Left lung (tissue), 10 donors: ENCODE measurements around the gene MIEN1. TPM values are rescaled to one million over a fixed set of nuclear protein-coding genes. Genes with fewer than 3 reads are reported as not detected.
A peak's percentile ranks its signal among the peaks of the same experiment; 100 is the strongest.

ENCODE experiments used
- ATAC-seq: fragments of 200-7000 bp; cut with Tn5 transposase; one replicate; pipeline ENCODE4 v1.9.1; 2020; ENCODE audit warnings: moderate library complexity
- DNase-seq, 4 donors: peaks; one replicate each; pipeline ENCODE4 v3.0.0-alpha.2; 2013 to 2020
- H3K27ac ChIP-seq, 2 donors: fragments of 200-600 bp; sonication (generic) in 1 of 2; one replicate each; pipeline versions ENCODE4 v1.5.0 to v1.8.0; 2020 to 2021
- H3K27me3 ChIP-seq, 2 donors: fragments of 200-600 bp; sonication (generic) in 1 of 2; one replicate each; pipeline versions ENCODE4 v1.5.0 to v1.8.0; 2020 to 2021
- H3K36me3 ChIP-seq, 2 donors: fragments of 200-600 bp; sonication (generic) in 1 of 2; one replicate each; pipeline versions ENCODE4 v1.5.0 to v1.8.0; 2020 to 2021
- H3K4me1 ChIP-seq, 2 donors: fragments of 200-600 bp; one replicate each; pipeline ENCODE4 v1.8.0; 2021
- H3K4me3 ChIP-seq, 2 donors: fragments of 200-600 bp; sonication (generic) in 1 of 2; one replicate each; pipeline versions ENCODE4 v1.5.0 to v1.8.0; 2020 to 2021; ENCODE audit warnings: mild to moderate bottlenecking in 1 of 2
- H3K9me3 ChIP-seq, 2 donors: fragments of 200-600 bp; sonication (generic) in 1 of 2; one replicate each; pipeline versions ENCODE4 v1.5.0 to v1.8.0; 2020 to 2021
- intact Hi-C, 2 donors: fragments of 100-400 bp; cut with DNase I; formaldehyde crosslinking; loops; one replicate each; pipeline versions ENCODE4 v1.11.2 to v1.14.2; 2022
- microRNA-seq, 2 donors: library from miRNA; unstranded; fragments of <30 nt; microRNA quantifications; one replicate each; pipeline ENCODE4, GENCODE V29; 2019
- polyA plus RNA-seq, 6 donors: library from polyadenylated mRNA; unstranded; fragments of 120-200 nt; gene quantifications; one replicate each; pipeline ENCODE4 v1.2.1, GENCODE V29; 2013; ENCODE audit not compliant: insufficient read length in 6 of 6
- total RNA-seq, 2 donors: library from RNA; stranded (reverse); fragmentation: NEBNext Ultra II Directional; extraction: Animal tissue kit (Norgen Biotek cat#: 25700); gene quantifications; one replicate each; pipeline ENCODE4 v1.2.1, GENCODE V29; 2021
- TF ChIP-seq, protein P1 (sequence below), 2 donors: fragments of 200-600 bp; sonication (generic) in 1 of 2; IDR thresholded peaks; one replicate each; pipeline versions ENCODE4 v1.5.0 to v1.8.0; 2021; ENCODE audit warnings: antibody characterized with exemption in 2 of 2
- donor health status: DM: no; HTN: yes; CAD: no.
- donor health status: DM: no; HTN: no; CAD: no.

MIEN1 gene
- total and polyA plus RNA-seq, 8 donors, result 18.8 to 57.9 (median 25.5) TPM

DNA sequence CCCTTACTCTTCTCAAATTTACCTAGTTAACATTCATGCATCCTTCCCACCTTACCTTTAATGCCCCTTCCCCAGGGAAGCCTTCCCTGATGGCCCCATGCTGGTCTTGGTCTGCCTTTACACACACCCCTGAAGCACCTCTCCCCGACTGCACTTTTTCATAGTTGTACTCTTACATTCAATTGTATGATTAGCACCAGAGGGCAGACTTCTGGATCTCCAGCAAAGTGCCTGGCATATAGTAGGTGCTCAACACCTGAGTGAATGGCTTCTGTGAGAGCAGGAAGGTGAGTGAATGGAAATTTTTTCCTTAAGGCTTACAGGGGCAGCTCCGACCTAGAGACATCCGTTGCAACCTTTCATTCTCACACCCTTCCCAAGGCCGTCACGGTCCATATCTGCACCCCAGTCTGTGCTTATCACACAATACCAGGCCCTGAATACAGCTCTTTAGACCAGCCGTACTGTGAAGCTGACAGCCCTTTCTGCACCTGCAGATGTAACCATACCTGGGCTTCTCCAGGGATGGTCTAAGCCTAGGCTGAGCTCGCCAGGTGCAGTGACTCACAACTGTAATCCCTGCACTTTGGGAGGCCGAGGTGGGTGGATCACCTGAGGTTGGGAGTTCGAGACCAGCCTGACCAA lies 46.9 kb downstream of the MIEN1 start:
- TF ChIP-seq, protein P1, sequence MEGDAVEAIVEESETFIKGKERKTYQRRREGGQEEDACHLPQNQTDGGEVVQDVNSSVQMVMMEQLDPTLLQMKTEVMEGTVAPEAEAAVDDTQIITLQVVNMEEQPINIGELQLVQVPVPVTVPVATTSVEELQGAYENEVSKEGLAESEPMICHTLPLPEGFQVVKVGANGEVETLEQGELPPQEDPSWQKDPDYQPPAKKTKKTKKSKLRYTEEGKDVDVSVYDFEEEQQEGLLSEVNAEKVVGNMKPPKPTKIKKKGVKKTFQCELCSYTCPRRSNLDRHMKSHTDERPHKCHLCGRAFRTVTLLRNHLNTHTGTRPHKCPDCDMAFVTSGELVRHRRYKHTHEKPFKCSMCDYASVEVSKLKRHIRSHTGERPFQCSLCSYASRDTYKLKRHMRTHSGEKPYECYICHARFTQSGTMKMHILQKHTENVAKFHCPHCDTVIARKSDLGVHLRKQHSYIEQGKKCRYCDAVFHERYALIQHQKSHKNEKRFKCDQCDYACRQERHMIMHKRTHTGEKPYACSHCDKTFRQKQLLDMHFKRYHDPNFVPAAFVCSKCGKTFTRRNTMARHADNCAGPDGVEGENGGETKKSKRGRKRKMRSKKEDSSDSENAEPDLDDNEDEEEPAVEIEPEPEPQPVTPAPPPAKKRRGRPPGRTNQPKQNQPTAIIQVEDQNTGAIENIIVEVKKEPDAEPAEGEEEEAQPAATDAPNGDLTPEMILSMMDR (IDR thresholded peaks at IDR 0.05), result no peak
- Histone ChIP-seq H3K4me3 (no peak overlapping the region), H3K4me1 (peaks cover 7 to 9% of the 10 kb centered on the region in 2 donors), H3K36me3 (peaks cover 0 to 32% of the 10 kb centered on the region in 2 donors), H3K27ac (no peak overlapping the region), H3K9me3 (no peaks in the 10 kb centered on the region), H3K27me3 (no peaks in the 10 kb centered on the region)
- ATAC-seq (no peak), DNase-seq (no peak)
- intact Hi-C loops, result no loop called here

DNA sequence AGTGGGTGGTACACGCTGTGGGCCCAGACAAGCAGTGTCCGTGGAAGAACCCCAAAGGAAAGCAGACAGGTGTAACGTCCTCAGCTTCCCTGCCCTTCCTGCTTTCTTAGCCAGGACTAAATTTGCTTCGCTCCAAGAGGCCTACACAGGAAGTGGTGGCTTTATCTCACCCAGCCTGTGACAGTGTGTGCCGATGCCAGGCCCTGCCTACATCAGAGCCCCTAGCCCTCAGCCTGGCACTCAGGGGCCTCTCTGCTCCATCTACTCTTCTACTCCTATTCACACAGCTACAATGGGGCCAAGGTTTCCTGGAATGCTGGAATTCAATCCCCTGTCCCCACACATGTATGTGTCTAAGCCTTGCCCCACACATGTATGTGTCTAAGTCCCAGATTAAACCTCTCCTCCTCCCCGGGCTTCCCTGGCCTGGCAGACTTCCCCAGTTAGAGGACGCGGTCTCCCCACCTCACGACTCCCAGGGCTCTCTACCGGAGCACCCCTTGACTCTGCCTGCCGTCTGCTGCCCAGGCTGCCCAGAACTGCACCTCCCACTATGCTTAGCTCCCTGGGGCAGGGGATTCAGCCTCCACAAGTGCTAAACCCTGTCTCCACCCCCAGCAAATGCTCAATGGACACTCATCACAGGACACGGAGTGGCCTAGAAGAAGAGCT lies 50.7 kb downstream of the MIEN1 start:
- no peaks in the 10 kb centered on the region for H3K9me3 ChIP-seq
- H3K36me3 ChIP-seq, result peaks cover 0 to 29% of the 10 kb centered on the region in 2 donors
- H3K4me3 ChIP-seq, result no peak overlapping the region
- ATAC-seq (no peak), DNase-seq (peak in 1 of 4 donors; percentile 34)
- no peaks in the 10 kb centered on the region for H3K27me3 ChIP-seq
- H3K4me1 ChIP-seq, result peaks cover 19 to 22% of the 10 kb centered on the region in 2 donors
- H3K27ac ChIP-seq, result peak overlapping the region in 1 of 2 donors; percentile 13
- intact Hi-C loops, result no loop called here
- TF ChIP-seq, protein P1 (IDR thresholded peaks at IDR 0.05), result no peak

Small RNA genes lying within 50 kb of the gene (microRNA-seq; reads per million reads assigned to microRNA genes)
- 0.50 to 3.1 reads per million in 2 donors for gene MIR4728

Other genes starting within 250 kb of the MIEN1 start
- not detected for gene NEUROD2, start 122.6 kb downstream of the MIEN1 start, total RNA-seq
- gene NEUROD2, start 122.6 kb downstream of the MIEN1 start, polyA plus RNA-seq, result under 1 TPM; 0.03 to 0.11 (median 0.08) TPM
- 10 to 100 TPM; 10.6 to 29.7 TPM for gene PPP1R1B, start 103.6 kb downstream of the MIEN1 start, total RNA-seq
- gene PPP1R1B, start 103.6 kb downstream of the MIEN1 start, polyA plus RNA-seq, result 10 to 100 TPM; 48.0 to 66.4 (median 57.6) TPM
- gene STARD3, start 93.4 kb downstream of the MIEN1 start, total RNA-seq, result 10 to 100 TPM; 57.2 to 66.1 TPM
- 10 to 100 TPM; 42.1 to 61.5 (median 53.5) TPM for gene STARD3, start 93.4 kb downstream of the MIEN1 start, polyA plus RNA-seq
- 1 to 10 TPM; 2.0 to 2.6 TPM for gene TCAP, start 65.2 kb downstream of the MIEN1 start, total RNA-seq
- gene TCAP, start 65.2 kb downstream of the MIEN1 start, polyA plus RNA-seq, result 1 to 10 TPM; 1.3 to 2.4 (median 1.6) TPM
- gene PNMT, start 62.1 kb downstream of the MIEN1 start, total RNA-seq, result under 1 TPM; 0.38 to 0.58 TPM
- gene PNMT, start 62.1 kb downstream of the MIEN1 start, polyA plus RNA-seq, result 1 to 10 TPM; 1.6 to 2.4 (median 1.8) TPM
- gene PGAP3, start 42.5 kb downstream of the MIEN1 start, total RNA-seq, result 10 to 100 TPM; 17.2 to 32.9 TPM
- gene PGAP3, start 42.5 kb downstream of the MIEN1 start, polyA plus RNA-seq, result 10 to 100 TPM; 37.9 to 46.5 (median 41.1) TPM
- gene ERBB2, start 30.5 kb downstream of the MIEN1 start, total RNA-seq, result 100 to 1,000 TPM in 1 of 2 donors, 10 to 100 TPM in 1; 65.1 to 137 TPM
- gene ERBB2, start 30.5 kb downstream of the MIEN1 start, polyA plus RNA-seq, result 100 to 1,000 TPM; 103 to 125 (median 107) TPM
- gene GRB7, start 7.4 kb upstream of the MIEN1 start, total RNA-seq, result 10 to 100 TPM; 12.4 to 31.9 TPM
- 10 to 100 TPM; 25.8 to 34.2 (median 28.2) TPM for gene GRB7, start 7.4 kb upstream of the MIEN1 start, polyA plus RNA-seq
- 1 to 10 TPM; 3.3 to 6.6 TPM for gene IKZF3, start 133.8 kb upstream of the MIEN1 start, total RNA-seq
- gene IKZF3, start 133.8 kb upstream of the MIEN1 start, polyA plus RNA-seq, result 1 to 10 TPM; 1.2 to 1.9 (median 1.6) TPM
- gene ZPBP2, start 137.7 kb upstream of the MIEN1 start, total RNA-seq, result not detected
- gene ZPBP2, start 137.7 kb upstream of the MIEN1 start, polyA plus RNA-seq, result not detected
- 10 to 100 TPM in 1 of 2 donors, 1 to 10 TPM in 1; 9.2 to 16.7 TPM for gene GSDMB, start 188.1 kb upstream of the MIEN1 start, total RNA-seq
- 10 to 100 TPM; 15.9 to 36.4 (median 28.4) TPM for gene GSDMB, start 188.1 kb upstream of the MIEN1 start, polyA plus RNA-seq
- 100 to 1,000 TPM in 1 of 2 donors, 10 to 100 TPM in 1; 47.6 to 107 TPM for gene ORMDL3, start 197.1 kb upstream of the MIEN1 start, total RNA-seq
- gene ORMDL3, start 197.1 kb upstream of the MIEN1 start, polyA plus RNA-seq, result 10 to 100 TPM; 74.3 to 91.3 (median 82.7) TPM
- gene LRRC3C, start 197.2 kb upstream of the MIEN1 start, total RNA-seq, result not detected
- gene LRRC3C, start 197.2 kb upstream of the MIEN1 start, polyA plus RNA-seq, result not detected
- gene GSDMA, start 232.5 kb upstream of the MIEN1 start, total RNA-seq, result under 1 TPM in 1 of 2 donors, not detected in 1; 0.76 TPM
- gene GSDMA, start 232.5 kb upstream of the MIEN1 start, polyA plus RNA-seq, result 1 to 10 TPM in 1 of 6 donors, under 1 TPM in 5; 0.57 to 1.3 (median 0.88) TPM